ENCODE results near the gene FCRL2.
A peak's percentile ranks its signal among the peaks of the same experiment; 100 is the strongest.

The FCRL2 gene

GRCh38 chr1:157785248-157785647 is 8.3 kb upstream of the FCRL2 start:
- Histone ChIP-seq H3K79me2 (ENCODE audit: insufficient read depth, low read length) (no peaks in the 10 kb centered on the region), H3K9ac (ENCODE audit: low read depth, low read length, poor library complexity, severe bottlenecking) (no peak overlapping the region), H3K9me3 (ENCODE audit: insufficient read depth, low read depth, low read length) (no peaks in the 10 kb centered on the region), H3K27me3 (ENCODE audit: insufficient read depth, low read length, poor library complexity, severe bottlenecking) (no peaks in the 10 kb centered on the region), H3K4me3 (ENCODE audit: low read length, poor library complexity, severe bottlenecking) (no peak overlapping the region), H3K4me2 (ENCODE audit: low read depth, low read length, poor library complexity, severe bottlenecking) (no peak overlapping the region), H3F3A (ENCODE audit: low read depth) (no peaks in the 10 kb centered on the region), H2AFZ (ENCODE audit: low read length) (no peak overlapping the region), H3K4me1 (ENCODE audit: insufficient read depth, low read length, poor library complexity, severe bottlenecking) (peaks cover 33% of the 10 kb centered on the region), H4K20me1 (ENCODE audit: insufficient read depth, low read length, poor library complexity, severe bottlenecking) (no peaks in the 10 kb centered on the region), H3K36me3 (ENCODE audit: insufficient read depth, low read length) (no peaks in the 10 kb centered on the region), H3K9me2 (replicated peaks; ENCODE audit: low read depth, low read length) (no peaks in the 10 kb centered on the region)
- no peak for TF ChIP-seq EZH2phosphoT487 (IDR thresholded peaks at IDR 0.05; ENCODE audit: borderline replicate concordance)
- no peak for TF ChIP-seq CTCF (conservative IDR thresholded peaks at IDR 0.05; ENCODE audit: low read length)

- Histone ChIP-seq H3K9me3 (ENCODE audit: insufficient read depth, low read depth, low read length) (no peaks in the 10 kb centered on the region), H2AFZ (ENCODE audit: low read length) (no peak overlapping the region), H3K27me3 (ENCODE audit: insufficient read depth, low read length, poor library complexity, severe bottlenecking) (no peaks in the 10 kb centered on the region), H3K9ac (ENCODE audit: low read depth, low read length, poor library complexity, severe bottlenecking) (no peak overlapping the region), H3K4me2 (ENCODE audit: low read depth, low read length, poor library complexity, severe bottlenecking) (no peak overlapping the region), H3K79me2 (ENCODE audit: insufficient read depth, low read length) (no peaks in the 10 kb centered on the region), H3K36me3 (ENCODE audit: insufficient read depth, low read length) (no peaks in the 10 kb centered on the region), H3F3A (ENCODE audit: low read depth) (no peaks in the 10 kb centered on the region), H3K4me3 (ENCODE audit: low read length, poor library complexity, severe bottlenecking) (no peak overlapping the region), H3K9me2 (replicated peaks; ENCODE audit: low read depth, low read length) (no peaks in the 10 kb centered on the region), H4K20me1 (ENCODE audit: insufficient read depth, low read length, poor library complexity, severe bottlenecking) (no peaks in the 10 kb centered on the region), H3K4me1 (ENCODE audit: insufficient read depth, low read length, poor library complexity, severe bottlenecking) (peaks cover 37% of the 10 kb centered on the region)
- no peak for TF ChIP-seq CTCF (conservative IDR thresholded peaks at IDR 0.05; ENCODE audit: low read length)
- no peak for TF ChIP-seq EZH2phosphoT487 (IDR thresholded peaks at IDR 0.05; ENCODE audit: borderline replicate concordance)
Observed at GRCh38 chr1:157784801-157785200, 7.9 kb upstream of the FCRL2 start.

- Histone ChIP-seq H3K9me3 (ENCODE audit: insufficient read depth, low read depth, low read length) (no peaks in the 10 kb centered on the region), H3K79me2 (ENCODE audit: insufficient read depth, low read length) (no peaks in the 10 kb centered on the region), H3K4me3 (ENCODE audit: low read length, poor library complexity, severe bottlenecking) (peak overlapping the region; percentile 0), H3F3A (ENCODE audit: low read depth) (no peaks in the 10 kb centered on the region), H3K4me2 (ENCODE audit: low read depth, low read length, poor library complexity, severe bottlenecking) (peak overlapping the region; percentile 47), H3K9ac (ENCODE audit: low read depth, low read length, poor library complexity, severe bottlenecking) (no peak overlapping the region), H3K36me3 (ENCODE audit: insufficient read depth, low read length) (no peaks in the 10 kb centered on the region), H3K9me2 (replicated peaks; ENCODE audit: low read depth, low read length) (no peaks in the 10 kb centered on the region), H4K20me1 (ENCODE audit: insufficient read depth, low read length, poor library complexity, severe bottlenecking) (no peaks in the 10 kb centered on the region), H3K27me3 (ENCODE audit: insufficient read depth, low read length, poor library complexity, severe bottlenecking) (no peaks in the 10 kb centered on the region), H2AFZ (ENCODE audit: low read length) (0 out of 2 replicates have a peak overlapping the region, but pooled peaks have one; percentile 8), H3K4me1 (ENCODE audit: insufficient read depth, low read length, poor library complexity, severe bottlenecking) (peaks cover 44% of the 10 kb centered on the region)
- no peak for TF ChIP-seq EZH2phosphoT487 (IDR thresholded peaks at IDR 0.05; ENCODE audit: borderline replicate concordance)
- no peak for TF ChIP-seq CTCF (conservative IDR thresholded peaks at IDR 0.05; ENCODE audit: low read length)
Observed at GRCh38 chr1:157782931-157783330, 6.0 kb upstream of the FCRL2 start.

Measured in Loucy (cell line).